GM03348 (cell line): Measurements from ENCODE around the gene TMED4.

Source experiments
- DNase-seq: peaks from one replicate; pipeline ENCODE4 v3.0.0; 2012; ENCODE audit warnings: low spot score

The TMED4 gene

DNA sequence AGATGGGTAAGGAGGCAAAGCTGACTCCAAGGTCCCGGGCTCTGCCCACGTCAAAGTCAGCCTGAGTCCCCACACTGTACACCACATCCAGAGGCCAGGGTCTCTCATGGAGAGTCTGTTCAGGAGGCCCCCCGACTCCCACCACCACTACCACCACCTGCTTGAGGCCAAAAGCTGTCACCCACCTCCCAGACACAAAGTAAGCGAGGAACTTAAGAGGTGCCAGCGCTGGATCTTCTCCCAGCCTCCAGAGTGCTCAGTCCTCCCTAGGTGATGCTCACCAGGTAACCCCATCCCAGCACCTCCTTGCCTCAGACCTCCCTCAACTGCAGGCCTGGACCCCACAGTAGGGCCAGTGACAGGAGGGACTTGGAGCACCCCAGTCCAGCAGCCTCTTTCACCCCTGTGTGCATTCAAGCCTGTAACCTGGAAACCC is 41.4 kb downstream of the TMED4 start:
- no peak for DNase-seq

DNA sequence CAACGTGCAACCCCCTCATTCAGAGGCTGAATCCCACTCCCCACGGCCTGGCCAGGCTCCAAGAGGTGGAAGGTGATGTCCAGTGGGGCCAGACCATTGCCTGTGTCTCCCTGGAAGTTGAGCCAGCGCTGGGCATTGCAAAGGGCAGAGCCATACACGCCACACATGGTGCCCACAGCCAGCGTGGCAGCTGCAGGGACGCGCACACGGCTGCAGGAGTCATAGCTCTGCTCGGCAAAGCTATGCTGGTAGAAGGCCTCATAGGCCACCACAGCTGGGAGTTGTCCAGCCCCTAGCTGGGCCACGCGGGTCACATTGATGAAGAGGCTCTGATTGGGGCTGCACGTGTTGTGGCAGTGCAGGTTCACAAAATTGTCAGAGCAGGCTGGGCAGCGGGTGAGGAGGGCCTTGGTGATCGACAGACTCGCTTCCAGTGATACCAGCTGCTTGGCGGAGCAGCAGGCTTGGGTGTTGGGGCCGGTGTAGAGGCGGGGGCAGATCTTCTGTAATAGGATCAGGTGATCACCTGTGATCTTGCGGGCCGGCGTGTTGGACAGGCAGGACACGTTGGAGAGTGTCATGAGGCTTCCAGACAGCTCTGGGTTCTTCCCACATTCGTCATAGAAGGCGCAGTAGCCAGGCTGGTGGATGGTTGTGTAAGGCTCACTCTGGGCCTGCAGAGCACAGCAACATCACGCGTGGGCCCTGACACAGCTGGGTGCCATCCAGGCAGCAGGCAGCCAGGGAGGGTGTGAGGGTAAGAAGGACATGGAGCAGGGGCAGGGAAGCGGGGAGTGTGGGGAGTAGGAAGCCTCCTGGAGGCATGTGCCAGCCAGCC is 42.1 kb downstream of the TMED4 start:
- DNase-seq: peak; percentile 7

DNA sequence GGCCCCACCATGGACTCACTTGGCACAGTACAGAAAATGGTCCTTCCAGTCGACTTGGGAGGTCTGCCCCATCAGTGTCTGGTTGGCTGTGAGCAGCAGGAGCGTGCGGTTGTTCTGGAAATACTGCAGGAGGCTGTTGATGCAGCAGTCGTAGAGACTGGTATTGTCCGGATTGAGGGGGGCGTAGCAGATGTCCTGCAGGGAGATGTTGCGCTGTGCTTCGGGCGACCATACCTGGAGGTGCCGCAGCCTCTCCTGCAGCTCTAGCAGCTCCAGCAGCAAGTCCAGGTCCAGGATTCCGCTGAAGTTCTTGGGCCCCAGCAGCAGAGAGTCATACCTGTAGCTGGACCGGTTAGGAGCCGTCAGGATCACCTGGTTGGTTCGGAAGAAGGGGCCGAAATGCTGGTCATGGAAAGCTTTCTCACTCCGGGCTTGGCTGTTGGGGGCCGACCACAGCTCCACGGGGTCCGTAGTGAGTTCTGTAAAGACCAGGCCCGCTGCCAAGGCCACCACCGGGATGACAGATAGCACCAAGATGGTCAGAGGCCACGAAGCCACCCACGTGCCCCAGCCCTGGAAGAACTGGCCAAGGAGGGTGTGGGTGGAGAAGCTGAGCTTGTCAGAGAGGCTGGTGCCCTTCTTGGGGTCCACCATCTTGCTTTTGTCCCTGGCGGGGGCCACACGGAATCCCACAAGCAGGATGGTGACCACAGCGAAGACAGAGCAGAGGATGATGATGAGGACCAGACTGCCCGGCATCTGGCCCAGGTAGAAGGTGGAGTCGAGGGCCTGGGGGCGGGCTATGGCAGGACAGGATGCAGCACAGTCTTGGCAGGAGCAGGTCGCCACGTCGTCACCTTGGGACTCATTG is 43.0 kb downstream of the TMED4 start:
- peak; percentile 3 for DNase-seq

DNA sequence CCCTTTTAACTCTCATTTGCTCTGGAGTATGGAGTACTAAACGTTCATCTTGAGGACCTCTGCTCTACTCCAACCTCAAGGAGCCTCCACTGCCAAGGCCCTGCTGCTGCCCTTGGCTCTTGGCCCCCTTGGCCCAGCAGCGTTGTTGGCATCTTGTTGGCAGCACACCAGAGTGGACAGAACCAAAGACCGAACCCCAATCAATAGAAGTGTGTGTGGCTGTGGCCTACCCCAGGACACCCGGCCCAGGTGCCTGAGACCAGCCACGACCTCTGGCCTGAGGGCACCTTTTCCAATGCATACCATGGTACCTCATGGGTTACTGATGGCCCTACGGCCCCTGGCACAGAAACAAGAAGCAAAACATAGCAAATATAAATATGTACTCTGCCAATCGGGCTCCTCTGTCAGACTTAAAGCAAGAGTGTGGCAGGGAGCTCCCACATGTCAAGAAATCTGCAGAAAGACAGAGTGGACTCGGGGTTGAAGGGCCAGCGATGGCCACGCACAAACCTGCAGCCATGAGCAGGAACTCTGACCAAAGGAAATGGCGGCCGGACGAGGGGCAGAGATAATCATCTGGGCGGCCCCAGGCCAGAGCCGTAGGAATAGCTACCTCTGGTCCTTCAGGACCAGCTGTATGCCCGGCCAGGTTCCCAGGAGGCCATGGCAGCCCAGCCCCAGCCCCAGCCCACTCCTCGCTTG is 43.8 kb downstream of the TMED4 start:
- peak; percentile 4 for DNase-seq

DNA sequence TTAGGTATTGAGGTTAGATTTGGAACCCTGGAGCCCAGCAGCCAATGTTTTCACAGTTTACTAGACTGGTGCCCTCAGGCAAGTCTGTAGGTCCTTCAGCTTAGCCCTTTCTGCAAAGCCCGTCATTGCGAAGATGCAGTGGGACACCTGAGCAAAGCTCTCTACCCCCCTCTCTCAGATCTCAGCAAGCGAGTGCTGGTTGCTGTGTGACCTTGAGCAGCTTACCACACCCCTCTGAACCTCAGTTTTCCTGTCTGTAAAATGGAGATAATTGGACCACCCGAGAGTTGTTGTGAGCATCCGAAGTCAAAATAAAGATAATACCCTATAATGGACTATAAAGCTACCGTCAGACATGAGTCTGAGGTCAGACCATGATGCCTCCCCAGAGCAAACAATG is 44.6 kb downstream of the TMED4 start:
- DNase-seq: no peak

DNA sequence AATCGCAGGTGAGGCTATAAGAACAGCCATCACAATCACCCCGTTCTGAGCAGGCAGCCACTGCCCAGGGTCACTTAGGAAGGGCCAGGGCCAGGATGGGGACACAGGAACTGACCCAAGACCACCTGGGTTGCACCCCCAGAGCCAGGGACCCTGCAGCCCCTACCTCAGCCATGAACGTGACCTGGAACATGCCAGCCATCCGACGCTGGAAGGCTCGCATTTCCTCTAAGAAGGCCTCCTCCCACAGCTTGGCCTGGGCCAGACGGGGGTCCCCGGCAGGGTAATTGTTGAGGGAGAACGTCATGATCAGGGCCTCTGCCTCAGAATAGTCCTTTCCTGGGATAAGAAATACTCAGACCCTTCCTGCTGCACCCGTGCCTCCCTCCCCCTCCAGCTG is 45.9 kb downstream of the TMED4 start:
- DNase-seq: no peak

DNA sequence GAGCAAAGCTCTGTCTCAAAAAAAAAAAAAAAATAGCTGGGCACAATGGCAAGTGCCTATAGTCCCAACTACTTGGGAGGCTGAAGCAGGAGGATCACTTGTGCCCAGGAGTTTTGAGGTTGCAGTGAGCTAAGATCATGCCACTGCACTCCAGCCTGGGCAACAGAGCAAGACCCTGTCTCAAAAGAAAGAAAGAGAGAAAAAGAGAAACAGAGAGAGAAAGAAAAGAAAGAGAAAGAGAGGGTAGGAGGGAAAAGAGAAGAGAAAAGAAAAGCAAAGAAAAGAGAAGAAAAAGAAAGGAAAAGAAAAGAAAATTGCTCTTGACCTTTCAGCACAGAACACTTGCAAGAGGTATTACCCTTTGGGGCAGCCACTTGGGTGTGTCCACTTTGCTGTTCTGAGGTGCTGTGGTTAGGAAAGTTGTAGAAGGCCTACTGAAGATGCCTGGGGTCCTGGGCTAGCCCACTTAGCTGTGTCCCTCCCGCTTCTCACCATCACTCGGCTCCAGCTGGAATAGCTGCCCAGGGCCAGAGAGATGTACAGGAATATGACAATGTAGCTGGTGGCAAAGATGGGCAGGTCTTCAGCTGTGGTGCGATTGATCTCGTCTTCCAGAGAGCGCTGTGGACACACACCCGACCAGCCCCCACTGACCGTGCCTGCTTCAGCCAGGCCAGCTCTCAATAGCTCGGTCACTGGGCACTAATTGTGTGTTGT is 46.5 kb downstream of the TMED4 start:
- peak; percentile 7 for DNase-seq

DNA sequence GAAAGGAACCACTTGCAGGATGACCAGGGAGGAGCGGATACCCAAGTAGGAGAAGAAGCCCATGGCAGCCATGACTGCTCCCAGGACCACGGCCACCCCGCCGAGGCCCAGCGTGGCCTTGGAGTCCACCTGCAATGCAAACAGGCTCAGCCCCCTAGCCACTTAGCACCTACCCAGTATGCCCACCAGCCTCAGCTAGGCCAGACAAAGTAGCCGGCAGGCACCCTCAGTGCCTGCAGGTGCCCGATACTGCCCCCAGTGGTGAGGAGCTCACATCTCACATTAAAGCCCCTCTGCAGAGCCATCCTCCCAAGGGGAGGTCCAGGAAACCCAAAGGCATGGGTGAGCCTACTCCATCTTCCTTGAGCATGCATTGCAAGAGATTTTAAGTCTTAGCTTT is 47.5 kb downstream of the TMED4 start:
- peak; percentile 63 for DNase-seq

DNA sequence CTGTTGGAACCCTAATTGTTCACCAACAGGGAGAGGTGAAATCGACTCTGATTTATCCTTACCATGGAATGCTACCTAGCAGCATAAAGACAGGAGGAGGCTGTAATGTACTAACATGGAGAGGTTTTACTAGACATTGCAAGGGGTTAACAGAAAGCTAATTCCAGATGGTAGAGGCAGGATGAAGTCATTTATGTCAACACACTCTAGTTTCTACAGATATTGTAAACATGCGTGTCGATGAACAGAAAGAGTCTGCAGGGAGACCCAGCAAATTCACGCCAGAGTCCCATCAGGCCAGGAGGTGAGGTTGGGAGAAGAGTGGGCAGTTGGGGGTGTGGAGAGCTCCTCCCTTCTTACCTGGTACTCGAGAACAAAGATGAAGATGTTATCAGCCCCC is 47.9 kb downstream of the TMED4 start:
- peak; percentile 2 for DNase-seq

DNA sequence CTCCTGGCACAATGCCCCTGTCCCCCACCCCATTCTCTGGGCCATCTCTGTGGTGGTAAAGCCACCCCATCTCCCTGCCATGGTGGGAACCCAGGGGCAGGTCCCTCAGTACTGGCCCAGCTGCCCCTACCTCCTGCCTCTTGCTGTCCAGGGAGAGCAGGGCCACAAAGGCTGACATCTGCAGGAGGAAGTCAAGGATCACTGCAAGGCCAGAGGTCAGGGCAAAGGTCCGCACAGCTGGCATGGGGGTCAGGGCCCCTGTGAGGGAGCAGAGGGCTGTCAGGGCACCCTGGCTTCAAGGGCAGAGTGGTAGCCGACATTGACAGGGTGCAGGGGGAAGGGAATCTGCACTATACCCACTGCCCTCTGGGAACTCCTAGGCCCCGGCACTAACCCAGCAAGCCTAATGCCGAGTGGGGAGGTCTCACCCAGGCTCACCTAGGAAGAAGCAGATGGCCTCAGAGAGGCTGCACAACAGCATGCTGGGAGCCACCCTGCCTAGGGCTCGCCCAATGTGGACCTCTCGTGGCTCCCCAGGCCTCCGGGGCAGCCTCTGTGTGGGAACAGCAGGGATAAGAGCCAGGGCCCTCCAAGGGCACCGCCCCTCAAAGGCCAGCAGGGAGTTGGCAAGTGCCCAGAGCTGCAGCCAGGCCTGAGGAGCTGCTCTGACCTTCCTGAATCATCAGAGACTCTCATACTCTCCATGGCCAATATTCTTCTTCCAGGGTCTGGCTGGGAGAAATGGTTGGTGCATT is 48.6 kb downstream of the TMED4 start:
- DNase-seq: peak; percentile 20

DNA sequence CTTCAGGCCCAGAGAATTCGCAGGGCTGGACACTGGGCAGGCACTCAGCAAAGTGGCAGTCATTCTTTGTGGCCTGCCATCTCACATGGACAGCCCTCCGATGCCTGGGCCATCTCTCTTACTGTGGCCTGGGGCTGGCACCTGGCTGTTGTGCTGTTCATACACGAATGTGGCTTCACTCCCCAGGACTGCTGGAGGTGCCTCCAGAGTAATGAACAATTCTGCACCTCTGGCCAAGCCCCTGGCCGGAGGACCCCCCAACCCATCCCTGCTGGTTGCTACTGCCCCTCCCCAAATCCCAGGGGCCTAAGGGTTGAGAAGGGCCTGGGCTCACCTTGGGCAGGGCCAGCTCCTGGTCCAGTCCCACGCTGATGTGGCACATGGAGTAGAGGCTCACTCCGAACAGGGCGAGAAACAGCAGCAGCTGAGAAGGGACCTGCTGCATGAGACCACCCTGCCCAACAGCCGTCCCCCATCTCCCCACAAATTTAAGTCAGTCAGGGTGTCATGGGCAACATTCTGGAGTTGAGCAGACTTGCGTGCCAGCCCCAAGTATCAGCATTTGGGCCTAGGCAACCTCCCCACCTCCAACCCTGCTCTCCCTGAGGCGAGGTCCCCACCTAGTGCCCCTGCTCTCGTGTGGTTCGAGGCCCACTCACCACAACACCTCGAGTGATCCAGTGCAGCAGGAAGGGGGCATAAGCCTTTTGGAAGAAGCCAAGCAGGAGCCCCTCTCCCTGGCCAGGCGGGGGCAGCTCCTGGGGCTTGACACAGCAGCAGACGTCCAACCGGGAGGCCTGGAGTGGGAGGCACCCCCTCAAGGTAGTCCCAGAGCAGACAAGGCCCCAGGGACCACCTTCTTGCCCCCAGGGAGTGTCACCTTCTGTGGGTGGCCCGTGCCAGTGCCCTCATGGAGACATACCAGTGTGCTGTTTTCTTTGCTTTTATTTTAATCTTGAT is 50.3 kb downstream of the TMED4 start:
- peak; percentile 3 for DNase-seq

DNA sequence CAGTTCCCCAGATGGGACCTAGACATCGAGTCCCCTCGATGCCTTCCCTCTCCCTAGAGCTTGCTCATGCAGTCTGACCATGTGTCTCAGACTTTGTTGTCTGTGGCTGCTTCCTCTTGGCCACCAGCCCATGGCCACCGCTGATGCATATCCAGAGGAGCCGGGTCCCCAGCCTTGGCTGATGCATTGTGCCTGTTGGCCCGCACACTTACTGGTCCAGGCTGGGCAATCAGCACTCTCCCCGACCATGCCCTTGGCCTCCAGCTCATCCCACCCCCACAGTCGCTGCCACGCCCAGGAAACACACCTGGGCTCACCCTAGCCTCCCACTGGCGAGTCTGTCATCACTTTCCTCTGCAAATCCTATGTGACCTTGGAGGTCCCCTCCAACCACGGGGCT is 51.0 kb downstream of the TMED4 start:
- peak; percentile 7 for DNase-seq
